Adrenal gland (tissue), 12 donors: ENCODE measurements around the gene ZNF579. TPM values are rescaled to one million over a fixed set of nuclear protein-coding genes. Genes with fewer than 3 reads are reported as not detected.

Experiments
- DNase-seq, 7 donors: peaks; one replicate each; pipeline ENCODE4 v3.0.0-alpha.2; 2019 to 2020
- H3K27ac ChIP-seq, 5 donors: fragments of 200-600 bp; sonication (generic) in 4 of 5; 1 replicate in 3 of 5; 2 replicates in 2 of 5; pipeline versions ENCODE4 v1.5.1 to v1.8.0; 2016 to 2020; ENCODE audit warnings: mild to moderate bottlenecking in 1 of 5
- H3K27me3 ChIP-seq: fragments of 200-600 bp; 2 replicates; pipeline ENCODE4 v1.8.0; 2021
- H3K36me3 ChIP-seq, 2 donors: fragments of 200-600 bp; replicated peaks in 1 of 2; 1 replicate in 1 of 2; 2 replicates in 1 of 2; pipeline versions ENCODE4 v1.5.1 to v1.8.0; 2018 to 2022
- H3K4me1 ChIP-seq, 2 donors: fragments of 200-600 bp; replicated peaks in 1 of 2; 1 replicate in 1 of 2; 2 replicates in 1 of 2; pipeline versions ENCODE4 v1.5.1 to v1.8.0; 2018 to 2021
- H3K4me3 ChIP-seq, 4 donors: fragments of 200-600 bp; sonication (generic) in 3 of 4; one replicate each; pipeline ENCODE4 v1.5.1; 2016 to 2018
- H3K9me3 ChIP-seq, 3 donors: fragments of 200-600 bp; sonication (generic) in 1 of 3; replicated peaks in 1 of 3; 1 replicate in 2 of 3; 2 replicates in 1 of 3; pipeline versions ENCODE4 v1.5.1 to v1.8.0; 2016 to 2021
- POLR2A ChIP-seq, 2 donors: fragments of 450-650 bp; IDR thresholded peaks; one replicate each; pipeline ENCODE4 v1.6.1; 2017; ENCODE audit warnings: antibody characterized with exemption in 2 of 2, mild to moderate bottlenecking in 2 of 2, moderate library complexity in 1 of 2
- whole genome bisulfite sequencing, 4 donors: extraction: QIAGEN DNeasy Blood & Tissue Kit in 2 of 4; methylation state at CpG; one replicate each; pipeline versions ENCODE4 v1.1.5 to v1.1.7; 2013 to 2017; 5-methylcytosine and 5-hydroxymethylcytosine counted together
- intact Hi-C, 2 donors: fragments of 100-400 bp; cut with DNase I; formaldehyde crosslinking; loops; one replicate each; pipeline versions ENCODE4 v1.14.1 to v1.15.0; 2022 to 2023
- polyA plus RNA-seq, 3 donors: library from polyadenylated mRNA; stranded (reverse); fragments of 200-250 nt in 2 of 3; fragments of 350-450 nt in 1 of 3; fragmentation: Illumina TruSeq in 1 of 3; extraction: RNeasy Lipid Tissue Mini Kit (QIAGEN cat#74804) in 1 of 3; gene quantifications; one replicate each; pipeline ENCODE4 v1.2.3, GENCODE V29; 2013 to 2014
- total RNA-seq, 9 donors: library from RNA; depleted of rRNA in 4 of 9; stranded (reverse); fragments of >200 nt in 4 of 9; fragments of 120-200 nt in 1 of 9; fragmentation: NEBNext Ultra II Directional in 1 of 9; extraction: Animal tissue kit (Norgen Biotek cat#: 25700) in 1 of 9; gene quantifications; one replicate each; pipeline versions ENCODE4 v1.1.0 to v1.2.4, GENCODE V29; 2013 to 2023
- TF ChIP-seq, protein P1 (sequence below), 6 experiments: fragments of 450-650 bp in 4 of 6; fragments of 200-600 bp in 2 of 6; sonication (generic) in 1 of 6; IDR thresholded peaks; 1 replicate in 5 of 6; 2 replicates in 1 of 6; pipeline versions ENCODE4 v1.5.1 to v1.8.0; 2016 to 2021; ENCODE audit warnings: antibody characterized with exemption in 6 of 6, mild to moderate bottlenecking in 2 of 6, moderate library complexity in 1 of 6
- donor health status: healthy with polysubstance abuse.
- donor health status: Bipolar disorder and iron deficiency.
- donor health status: DM: yes; HTN: yes; CAD: no.
- donor health status: DM: no; HTN: no; CAD: no.
- donor health status: DM: no; HTN: no; CAD: no.
- donor health status: DM: yes; HTN: yes; CAD: no.

The ZNF579 gene
- total and polyA plus RNA-seq, 12 donors, result 2.1 to 27.1 (median 8.4) TPM

DNA sequence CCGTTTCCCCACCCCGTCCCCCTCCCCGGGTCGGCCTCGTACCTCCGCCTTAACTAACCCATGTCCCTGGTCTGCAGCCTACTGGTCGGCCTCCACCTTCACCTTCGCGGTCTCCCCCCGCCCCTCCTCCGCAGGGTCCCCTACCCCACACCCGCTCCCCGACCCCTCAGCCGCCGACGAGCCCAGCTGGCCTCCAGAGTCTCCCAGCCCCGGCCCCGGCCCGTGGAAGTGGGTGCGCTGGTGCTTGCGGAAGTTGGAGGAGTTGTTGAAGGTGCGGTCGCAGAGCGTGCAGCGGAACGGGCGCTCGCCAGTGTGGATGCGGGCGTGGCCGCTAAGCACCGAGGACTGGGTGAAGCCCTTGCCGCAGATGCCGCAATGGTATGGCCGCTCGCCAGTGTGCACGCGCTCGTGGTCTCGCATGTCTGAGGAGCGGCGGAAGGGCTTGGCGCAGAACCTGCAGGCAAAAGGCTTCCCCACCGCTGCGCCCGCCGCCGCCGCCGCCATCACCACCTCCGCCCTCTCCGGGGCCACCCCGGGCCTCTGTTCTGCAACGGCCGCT is 41.1 kb upstream of the ZNF579 start:
- Histone ChIP-seq H3K36me3 (peaks cover 0 to 21% of the 10 kb centered on the region in 2 donors), H3K27ac (no peak overlapping the region), H3K27me3 (no peaks in the 10 kb centered on the region), H3K4me3 (no peak overlapping the region), H3K9me3 (no peaks in the 10 kb centered on the region), H3K4me1 (peaks cover 0 to 28% of the 10 kb centered on the region in 2 donors)
- TF ChIP-seq, protein P1, sequence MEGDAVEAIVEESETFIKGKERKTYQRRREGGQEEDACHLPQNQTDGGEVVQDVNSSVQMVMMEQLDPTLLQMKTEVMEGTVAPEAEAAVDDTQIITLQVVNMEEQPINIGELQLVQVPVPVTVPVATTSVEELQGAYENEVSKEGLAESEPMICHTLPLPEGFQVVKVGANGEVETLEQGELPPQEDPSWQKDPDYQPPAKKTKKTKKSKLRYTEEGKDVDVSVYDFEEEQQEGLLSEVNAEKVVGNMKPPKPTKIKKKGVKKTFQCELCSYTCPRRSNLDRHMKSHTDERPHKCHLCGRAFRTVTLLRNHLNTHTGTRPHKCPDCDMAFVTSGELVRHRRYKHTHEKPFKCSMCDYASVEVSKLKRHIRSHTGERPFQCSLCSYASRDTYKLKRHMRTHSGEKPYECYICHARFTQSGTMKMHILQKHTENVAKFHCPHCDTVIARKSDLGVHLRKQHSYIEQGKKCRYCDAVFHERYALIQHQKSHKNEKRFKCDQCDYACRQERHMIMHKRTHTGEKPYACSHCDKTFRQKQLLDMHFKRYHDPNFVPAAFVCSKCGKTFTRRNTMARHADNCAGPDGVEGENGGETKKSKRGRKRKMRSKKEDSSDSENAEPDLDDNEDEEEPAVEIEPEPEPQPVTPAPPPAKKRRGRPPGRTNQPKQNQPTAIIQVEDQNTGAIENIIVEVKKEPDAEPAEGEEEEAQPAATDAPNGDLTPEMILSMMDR (IDR thresholded peaks at IDR 0.05), result no peak
- no peak for TF ChIP-seq POLR2A (IDR thresholded peaks at IDR 0.05)
- intact Hi-C loops, result no loop called here
- DNase-seq, result peak in 4 of 7 donors; percentile 19 to 48 (median 38)
- 94 to 97% (median 95%) methylated on average over 24 to 55 of the region's 55 CpGs for WGBS, 4 donors

DNA sequence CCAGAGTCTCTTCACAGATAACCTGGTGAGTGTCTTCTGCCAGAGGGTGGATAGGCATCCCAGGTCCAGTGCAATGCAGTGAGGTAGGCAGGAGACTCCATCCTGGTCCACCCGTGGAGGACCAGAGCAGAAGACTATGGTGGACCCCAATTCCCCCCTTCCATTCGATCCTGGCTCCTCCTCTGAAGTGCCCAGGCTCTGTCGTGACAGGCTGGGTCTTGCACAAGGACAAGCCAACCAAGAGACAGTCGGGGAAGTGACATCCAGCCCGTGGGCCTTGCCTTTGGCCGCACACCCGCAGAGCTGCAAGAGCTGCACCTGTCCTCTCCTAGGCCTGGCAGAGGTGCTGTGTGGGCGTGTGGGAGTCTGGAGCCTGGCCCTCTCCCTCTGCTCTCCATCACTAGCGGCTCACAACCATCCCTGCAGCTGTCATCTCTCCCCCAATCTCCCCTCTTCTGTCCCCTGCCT is 40.6 kb upstream of the ZNF579 start:
- intact Hi-C loops, result no loop called here
- no peak overlapping the region for H3K27ac ChIP-seq
- H3K4me3 ChIP-seq, result no peak overlapping the region
- no peaks in the 10 kb centered on the region for H3K9me3 ChIP-seq
- peak in 3 of 7 donors; percentile 7 to 54 (median 21) for DNase-seq
- TF ChIP-seq, protein P1 (IDR thresholded peaks at IDR 0.05), result no peak
- TF ChIP-seq POLR2A (IDR thresholded peaks at IDR 0.05), result no peak
- peaks cover 0 to 26% of the 10 kb centered on the region in 2 donors for H3K36me3 ChIP-seq
- H3K27me3 ChIP-seq, result no peaks in the 10 kb centered on the region
- H3K4me1 ChIP-seq, result peaks cover 0 to 28% of the 10 kb centered on the region in 2 donors
- WGBS, 4 donors, result 73 to 90% (median 79%) methylated on average over 6 to 9 of the region's 9 CpGs

DNA sequence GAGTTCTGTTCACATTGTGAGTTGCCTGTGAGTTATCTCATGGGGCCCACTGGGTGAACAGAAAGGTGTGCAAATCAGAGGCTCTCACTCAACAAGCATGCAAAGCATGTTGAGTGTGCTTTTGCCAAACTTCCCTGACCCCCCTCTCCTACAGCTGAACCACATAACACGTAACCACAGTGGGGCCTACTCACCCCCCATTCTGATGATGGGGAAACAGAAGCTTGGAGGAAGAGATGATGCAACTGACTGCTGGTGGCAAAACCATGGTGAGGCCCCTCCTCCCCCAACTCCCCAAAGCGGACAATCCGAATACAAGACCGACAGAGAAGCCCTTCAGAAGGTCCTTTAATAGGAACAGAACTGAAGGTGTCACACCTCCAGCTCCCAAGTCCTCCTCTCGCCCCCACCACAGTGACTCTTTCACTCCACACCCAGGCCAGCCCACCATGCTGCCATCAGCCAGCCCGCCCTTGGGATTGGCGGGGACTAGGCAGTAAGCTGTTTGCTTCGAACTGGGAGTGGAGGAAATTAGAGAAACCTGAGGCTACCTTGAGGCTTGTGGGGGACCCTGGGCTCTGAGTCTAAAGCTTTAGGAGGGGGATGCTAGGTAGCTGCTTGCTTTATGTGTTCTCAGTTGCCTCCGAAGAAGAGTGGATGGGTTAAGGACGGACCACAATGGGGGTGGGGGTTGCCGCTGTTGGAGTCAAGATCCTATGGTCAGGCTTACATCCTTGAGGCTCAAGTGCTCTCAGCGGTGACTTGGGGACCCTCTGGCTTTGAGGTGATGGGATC is 40.0 kb upstream of the ZNF579 start:
- H3K27ac ChIP-seq, result peak overlapping the region in 1 of 5 donors; percentile 14
- no peak overlapping the region for H3K4me3 ChIP-seq
- peak in 1 of 7 donors; percentile 53 for DNase-seq
- TF ChIP-seq, protein P1 (IDR thresholded peaks at IDR 0.05), result no peak
- no peak for TF ChIP-seq POLR2A (IDR thresholded peaks at IDR 0.05)
- intact Hi-C loops, result no loop called here
- 88 to 89% (median 89%) methylated on average over 12 of the region's 12 CpGs for WGBS, 4 donors
- H3K27me3 ChIP-seq, result no peaks in the 10 kb centered on the region
- H3K9me3 ChIP-seq, result no peaks in the 10 kb centered on the region
- peaks cover 0 to 28% of the 10 kb centered on the region in 2 donors for H3K4me1 ChIP-seq
- H3K36me3 ChIP-seq, result peaks cover 0 to 32% of the 10 kb centered on the region in 2 donors

DNA sequence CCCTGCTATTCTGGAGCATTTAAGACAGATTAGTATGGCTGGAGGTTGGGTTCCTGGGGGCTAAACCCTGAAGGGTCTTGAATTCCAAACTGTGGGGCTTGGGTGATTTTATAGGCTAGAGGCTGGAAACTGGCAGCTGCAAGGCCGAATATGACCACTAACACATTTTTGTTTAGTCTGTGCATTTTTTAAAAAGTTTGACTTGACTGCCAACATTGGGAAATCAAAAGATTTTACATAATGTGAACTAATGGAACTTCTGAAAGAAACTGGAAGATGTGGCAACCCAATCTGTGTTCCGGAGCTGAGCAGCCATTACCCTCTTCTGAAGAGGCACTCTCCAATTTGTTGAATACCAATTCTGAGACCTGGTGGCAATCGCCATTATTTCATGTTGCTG is 38.6 kb upstream of the ZNF579 start:
- no peak for DNase-seq
- Histone ChIP-seq H3K36me3 (peaks cover 0 to 38% of the 10 kb centered on the region in 2 donors), H3K9me3 (no peaks in the 10 kb centered on the region), H3K4me1 (peaks cover 0 to 23% of the 10 kb centered on the region in 2 donors), H3K4me3 (no peak overlapping the region), H3K27me3 (no peaks in the 10 kb centered on the region), H3K27ac (peak overlapping the region in 2 of 5 donors; percentile 10 to 66)
- TF ChIP-seq, protein P1 (IDR thresholded peaks at IDR 0.05), result peak in 2 of 6 experiments; percentile 14 to 18
- TF ChIP-seq POLR2A (IDR thresholded peaks at IDR 0.05), result no peak
- intact Hi-C loops, result no loop called here
- 55 to 68% (median 61%) methylated on average over 3 of the region's 3 CpGs for WGBS, 4 donors
